IMR-90 (cell line): Measurements from ENCODE around the gene IQCF2. TPM values are rescaled to one million over a fixed set of nuclear protein-coding genes. Genes with fewer than 3 reads are reported as not detected.

Source experiments
- ATAC-seq: fragments of 200-7000 bp; cut with Tn5 transposase; 2 replicates; pipeline ENCODE4 v1.9.1; 2020; ENCODE audit warnings: low read depth, mild to moderate bottlenecking, moderate library complexity
- BruUV-seq: library from RNA; stranded (reverse); fragments of 400-500 nt; replicated peaks from 2 replicates; lab custom pipeline; 2021; lab: Mats Ljungman, UMichigan
- CTCF ChIA-PET: fragments of 300-600 bp; formaldehyde crosslinking; extraction: SDS; loops from one replicate; lab custom pipeline; 2021; ENCODE audit warnings: antibody characterized with exemption; lab: Yijun Ruan, JAX
- POLR2A ChIA-PET: fragments of 300-600 bp; sonication (Branson Sonifier 250); formaldehyde crosslinking; loops from one replicate; lab custom pipeline; 2022; ENCODE audit warnings: antibody characterized with exemption; ENCODE audit not compliant: unreplicated experiment; lab: Charles Lee
- DNase-seq: peaks from one replicate; pipeline ENCODE4 v3.0.0; 2013
- H2AFZ ChIP-seq: replicated peaks from 2 replicates; pipeline ENCODE3; 2013; ENCODE audit warnings: low read length, mild to moderate bottlenecking; ENCODE audit not compliant: poor library complexity
- H2AK5ac ChIP-seq: 2 replicates; pipeline ENCODE4 v1.6.1; 2013; ENCODE audit warnings: low read depth, low read length, inconsistent platforms
- H2AK9ac ChIP-seq: replicated peaks from 2 replicates; pipeline ENCODE3; 2013; ENCODE audit warnings: mild to moderate bottlenecking, low read depth, low read length, moderate library complexity; ENCODE audit not compliant: poor library complexity
- H2BK120ac ChIP-seq: 2 replicates; pipeline ENCODE4 v1.6.1; 2013; ENCODE audit warnings: low read depth, low read length, inconsistent platforms
- H2BK15ac ChIP-seq: 3 replicates; pipeline ENCODE4 v1.6.1; 2013; ENCODE audit warnings: low read depth, low read length, inconsistent platforms
- H2BK20ac ChIP-seq: 2 replicates; pipeline ENCODE4 v1.6.1; 2013; ENCODE audit warnings: low read depth, mild to moderate bottlenecking, inconsistent platforms, low read length, moderate library complexity
- H2BK5ac ChIP-seq: 2 replicates; pipeline ENCODE4 v1.6.1; 2013; ENCODE audit warnings: mild to moderate bottlenecking, low read depth, low read length, inconsistent platforms; ENCODE audit not compliant: poor library complexity, severe bottlenecking
- H3K14ac ChIP-seq: replicated peaks from 2 replicates; pipeline ENCODE4 v1.6.1; 2013; ENCODE audit warnings: low read depth, low read length, inconsistent platforms
- H3K18ac ChIP-seq: 2 replicates; pipeline ENCODE4 v1.6.1; 2013; ENCODE audit warnings: low read depth, low read length, control low read depth
- H3K23ac ChIP-seq: 2 replicates; pipeline ENCODE4 v1.6.1; 2013; ENCODE audit warnings: low read depth, low read length, inconsistent platforms
- H3K27ac ChIP-seq: 2 replicates; pipeline ENCODE4 v1.5.1; 2013; ENCODE audit warnings: mild to moderate bottlenecking, control low read depth, low read length; ENCODE audit not compliant: insufficient read depth
- H3K27me3 ChIP-seq: 2 replicates; pipeline ENCODE4 v1.6.1; 2013; ENCODE audit warnings: low read length; ENCODE audit not compliant: control insufficient read depth, insufficient read depth
- H3K36me3 ChIP-seq: 2 replicates; pipeline ENCODE4 v1.6.1; 2013; ENCODE audit warnings: low read length, mixed read lengths; ENCODE audit not compliant: control insufficient read depth, insufficient read depth
- H3K4ac ChIP-seq: 2 replicates; pipeline ENCODE4 v1.6.1; 2013; ENCODE audit warnings: low read depth, low read length, inconsistent platforms
- H3K4me1 ChIP-seq: 2 replicates; pipeline ENCODE4 v1.6.1; 2013; ENCODE audit warnings: low read length, mixed read lengths; ENCODE audit not compliant: control insufficient read depth, insufficient read depth
- H3K4me2 ChIP-seq: 2 replicates; pipeline ENCODE4 v1.6.1; 2013; ENCODE audit warnings: low read depth, mild to moderate bottlenecking, control low read depth, low read length, moderate library complexity
- H3K4me3 ChIP-seq: 2 replicates; pipeline ENCODE4 v1.5.1; 2013; ENCODE audit warnings: low read depth, mild to moderate bottlenecking, control low read depth, low read length, moderate library complexity; ENCODE audit not compliant: insufficient read depth
- H3K56ac ChIP-seq: 2 replicates; pipeline ENCODE4 v1.6.1; 2013; ENCODE audit warnings: low read length, inconsistent platforms; ENCODE audit not compliant: insufficient read depth; ENCODE audit errors: extremely low read depth
- H3K79me1 ChIP-seq, 2 experiments: 2 replicates each; pipeline ENCODE4 v1.6.1; 2013; ENCODE audit warnings: low read length in 2 of 2, inconsistent platforms in 1 of 2, low read depth in 1 of 2
- H3K9ac ChIP-seq: 2 replicates; pipeline ENCODE4 v1.6.1; 2013; ENCODE audit warnings: low read depth, low read length, control low read depth
- H3K9me1 ChIP-seq: 2 replicates; pipeline ENCODE4 v1.6.1; 2013; ENCODE audit warnings: low read length, inconsistent platforms; ENCODE audit not compliant: insufficient read depth
- H3K9me3 ChIP-seq: 2 replicates; pipeline ENCODE4 v1.6.1; 2013; ENCODE audit warnings: low read length; ENCODE audit not compliant: control insufficient read depth, insufficient read depth
- H4K20me1 ChIP-seq: 2 replicates; pipeline ENCODE4 v1.6.1; 2013; ENCODE audit warnings: low read length, inconsistent platforms; ENCODE audit not compliant: insufficient read depth
- H4K5ac ChIP-seq: 2 replicates; pipeline ENCODE4 v1.6.1; 2013; ENCODE audit warnings: mild to moderate bottlenecking, low read depth, low read length, control low read depth
- H4K8ac ChIP-seq, 2 experiments: 2 replicates each; pipeline ENCODE4 v1.6.1; 2013; ENCODE audit warnings: low read depth in 2 of 2, low read length in 2 of 2, control low read depth in 1 of 2, inconsistent platforms in 1 of 2
- H4K91ac ChIP-seq: 2 replicates; pipeline ENCODE4 v1.6.1; 2013; ENCODE audit warnings: low read depth, low read length, inconsistent platforms; ENCODE audit not compliant: insufficient read depth
- BHLHE40 ChIP-seq: fragments of 150-350 bp; IDR thresholded peaks from 2 replicates; pipeline ENCODE4 v1.6.1; 2016; ENCODE audit warnings: mild to moderate bottlenecking, low read depth, low read length
- CEBPB ChIP-seq: IDR thresholded peaks from 2 replicates; pipeline ENCODE4 v1.6.1; 2012; ENCODE audit warnings: low read depth, low read length, improper control_type of control experiment
- MAFK ChIP-seq: IDR thresholded peaks from 2 replicates; pipeline ENCODE4 v1.6.1; 2012; ENCODE audit warnings: low read depth, low read length, improper control_type of control experiment
- MAZ ChIP-seq: IDR thresholded peaks from 2 replicates; pipeline ENCODE4 v1.6.1; 2012; ENCODE audit warnings: low read depth, mild to moderate bottlenecking, low read length, improper control_type of control experiment, moderate library complexity, borderline replicate concordance
- MXI1 ChIP-seq: IDR thresholded peaks from 2 replicates; pipeline ENCODE4 v1.6.1; 2012; ENCODE audit warnings: low read depth, mild to moderate bottlenecking, low read length, moderate library complexity, borderline replicate concordance
- NFE2L2 ChIP-seq: fragments of 150-350 bp; IDR thresholded peaks from 2 replicates; pipeline ENCODE4 v1.6.1; 2016; ENCODE audit warnings: low read depth, mild to moderate bottlenecking, low read length
- POLR2A ChIP-seq: IDR thresholded peaks from 2 replicates; pipeline ENCODE4 v1.6.1; 2012; ENCODE audit warnings: mild to moderate bottlenecking, low read depth, low read length
- RFX5 ChIP-seq: IDR thresholded peaks from 2 replicates; pipeline ENCODE4 v1.8.0; 2012; ENCODE audit warnings: low read depth, mild to moderate bottlenecking, low read length, moderate library complexity
- WGBS, 2 experiments: methylation state at CpG; one replicate each; pipeline versions ENCODE4 v1.1.5 to v1.1.7; 2013; ENCODE audit warnings: missing lambda C conversion rate in 2 of 2; ENCODE audit not compliant: insufficient read length in 1 of 2; ENCODE audit errors: extremely low coverage in 2 of 2; 5-methylcytosine and 5-hydroxymethylcytosine counted together
- dilution Hi-C: fragments of 300-500 bp; cut with HindIII; formaldehyde crosslinking; loops from one replicate; pipeline ENCODE4 v1.14.3; 2018; ENCODE audit warnings: low sequenced_read_pairs; ENCODE audit not compliant: unreplicated experiment
- in situ Hi-C: fragments of 300-500 bp; cut with MboI; formaldehyde crosslinking; loops from 3 replicates; pipeline ENCODE4 v1.14.3; 2019; ENCODE audit warnings: low sequenced_read_pairs, inconsistent platforms, mixed read lengths
- intact Hi-C: fragments of 100-400 bp; cut with micrococcal nuclease; formaldehyde crosslinking; loops from 2 replicates; pipeline ENCODE4 v1.10.0; 2022
- polyA plus RNA-seq, 3 experiments: library from polyadenylated mRNA; depleted of rRNA; stranded (reverse); fragments of >200 nt; gene quantifications; 2 replicates each; pipeline ENCODE4 v1.2.3, GENCODE V29; 2012; ENCODE audit warnings: low replicate concordance in 1 of 3
- total RNA-seq: library from RNA; depleted of rRNA; stranded (reverse); fragments of >200 nt; gene quantifications from 2 replicates; pipeline ENCODE4 v1.2.3, GENCODE V29; 2012
- TF ChIP-seq, protein P1 (sequence below): conservative IDR thresholded peaks from 2 replicates; pipeline ENCODE4 v1.5.1; 2012; ENCODE audit warnings: mild to moderate bottlenecking, low read depth, low read length, improper control_type of control experiment
- TF ChIP-seq, protein P2 (sequence below): fragments of 150-350 bp; IDR thresholded peaks from 2 replicates; pipeline ENCODE4 v1.6.1; 2016; ENCODE audit warnings: low read depth, mild to moderate bottlenecking, low read length, moderate library complexity, borderline replicate concordance

IQCF2 gene
- total and polyA plus RNA-seq, 2 of the 4 experiments (the other 2 are of a cell fraction), result not detected

DNA sequence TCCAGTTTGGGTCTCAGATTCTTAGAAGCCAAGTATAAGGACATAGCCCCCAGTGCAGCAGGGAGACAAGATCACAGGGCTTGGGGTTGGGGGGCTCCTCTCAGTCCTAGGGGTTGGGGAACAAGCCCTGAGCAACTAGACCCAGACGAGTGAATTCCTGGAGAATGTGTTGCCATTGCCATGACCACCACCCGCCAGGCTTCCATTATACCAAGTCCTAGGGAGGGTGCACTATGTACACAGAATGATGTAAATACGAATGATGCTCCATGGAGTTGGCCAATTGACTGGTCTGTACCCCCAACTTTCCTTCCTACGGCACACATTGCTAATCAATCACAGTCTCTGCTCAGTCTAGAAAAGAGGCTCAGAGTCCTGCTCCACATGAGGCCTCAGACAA is 33.0 kb downstream of the IQCF2 start:
- Histone ChIP-seq H4K20me1 (no peaks in the 10 kb centered on the region), H3K9ac (no peak overlapping the region), H3K23ac (no peak overlapping the region), H4K8ac (no peak overlapping the region), H4K5ac (no peak overlapping the region), H2BK20ac (no peak overlapping the region), H2AK9ac (no peak overlapping the region), H3K9me1 (no peaks in the 10 kb centered on the region), H2AFZ (no peak overlapping the region), H3K27me3 (peaks cover 6% of the 10 kb centered on the region; the same call in 1 of the 2 replicates), H3K4ac (no peak overlapping the region), H3K9me3 (no peaks in the 10 kb centered on the region), H3K56ac (no peak overlapping the region), H4K91ac (no peak overlapping the region), H3K79me1 (no peaks in the 10 kb centered on the region), H3K14ac (no peak overlapping the region), H3K27ac (no peak overlapping the region), H2BK120ac (no peak overlapping the region), H2AK5ac (no peak overlapping the region), H3K36me3 (no peaks in the 10 kb centered on the region), H2BK15ac (no peak overlapping the region), H3K4me1 (no peaks in the 10 kb centered on the region), H3K4me3 (no peak overlapping the region), H2BK5ac (no peak overlapping the region), H3K18ac (no peak overlapping the region), H3K4me2 (no peak overlapping the region)
- dilution Hi-C loops (no loop called here), in situ Hi-C loops (no loop called here), intact Hi-C loops (no loop called here)
- WGBS, 2 experiments, result 67% methylated on average over 1 of the region's 4 CpGs; no CpG with 5 or more reads in 1 of the 2 experiments
- ATAC-seq, result no peak
- TF ChIP-seq, protein P1, sequence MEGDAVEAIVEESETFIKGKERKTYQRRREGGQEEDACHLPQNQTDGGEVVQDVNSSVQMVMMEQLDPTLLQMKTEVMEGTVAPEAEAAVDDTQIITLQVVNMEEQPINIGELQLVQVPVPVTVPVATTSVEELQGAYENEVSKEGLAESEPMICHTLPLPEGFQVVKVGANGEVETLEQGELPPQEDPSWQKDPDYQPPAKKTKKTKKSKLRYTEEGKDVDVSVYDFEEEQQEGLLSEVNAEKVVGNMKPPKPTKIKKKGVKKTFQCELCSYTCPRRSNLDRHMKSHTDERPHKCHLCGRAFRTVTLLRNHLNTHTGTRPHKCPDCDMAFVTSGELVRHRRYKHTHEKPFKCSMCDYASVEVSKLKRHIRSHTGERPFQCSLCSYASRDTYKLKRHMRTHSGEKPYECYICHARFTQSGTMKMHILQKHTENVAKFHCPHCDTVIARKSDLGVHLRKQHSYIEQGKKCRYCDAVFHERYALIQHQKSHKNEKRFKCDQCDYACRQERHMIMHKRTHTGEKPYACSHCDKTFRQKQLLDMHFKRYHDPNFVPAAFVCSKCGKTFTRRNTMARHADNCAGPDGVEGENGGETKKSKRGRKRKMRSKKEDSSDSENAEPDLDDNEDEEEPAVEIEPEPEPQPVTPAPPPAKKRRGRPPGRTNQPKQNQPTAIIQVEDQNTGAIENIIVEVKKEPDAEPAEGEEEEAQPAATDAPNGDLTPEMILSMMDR, result no peak
- TF ChIP-seq MXI1, result no peak
- no peak for TF ChIP-seq CEBPB
- TF ChIP-seq RFX5, result no peak
- TF ChIP-seq, protein P2, sequence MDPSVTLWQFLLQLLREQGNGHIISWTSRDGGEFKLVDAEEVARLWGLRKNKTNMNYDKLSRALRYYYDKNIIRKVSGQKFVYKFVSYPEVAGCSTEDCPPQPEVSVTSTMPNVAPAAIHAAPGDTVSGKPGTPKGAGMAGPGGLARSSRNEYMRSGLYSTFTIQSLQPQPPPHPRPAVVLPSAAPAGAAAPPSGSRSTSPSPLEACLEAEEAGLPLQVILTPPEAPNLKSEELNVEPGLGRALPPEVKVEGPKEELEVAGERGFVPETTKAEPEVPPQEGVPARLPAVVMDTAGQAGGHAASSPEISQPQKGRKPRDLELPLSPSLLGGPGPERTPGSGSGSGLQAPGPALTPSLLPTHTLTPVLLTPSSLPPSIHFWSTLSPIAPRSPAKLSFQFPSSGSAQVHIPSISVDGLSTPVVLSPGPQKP, result no peak
- TF ChIP-seq POLR2A, result no peak
- TF ChIP-seq MAFK, result no peak
- TF ChIP-seq NFE2L2, result no peak
- TF ChIP-seq BHLHE40, result no peak
- no peak for TF ChIP-seq MAZ
- DNase-seq, result no peak
- no TSS peak for BruUV-seq
- ChIA-PET CTCF (no interaction called here), POLR2A (no interaction called here)
